ENCODE data around the gene AHSP.

GRCh38 chr16:31529937-31530312 lies 2.2 kb downstream of the AHSP start:
- TF ChIP-seq ZNF629 (tag by site-specific recombination; IDR thresholded peaks at IDR 0.05) (no peak), ZNF514 (tag by site-specific recombination; IDR thresholded peaks at IDR 0.05) (no peak), ZNF366 (tag by site-specific recombination; conservative IDR thresholded peaks at IDR 0.05) (no peak), TCF7L2 (IDR thresholded peaks at IDR 0.05; ENCODE audit: borderline replicate concordance, low read depth, low read length) (no peak), CTCF (tag by site-specific recombination; IDR thresholded peaks at IDR 0.05) (no peak), ZNF670 (tag by site-specific recombination; IDR thresholded peaks at IDR 0.05; ENCODE audit: low read depth) (no peak), ZNF274 (IDR thresholded peaks at IDR 0.05; ENCODE audit: low read length) (no peak), ZNF274 (tag by site-specific recombination; IDR thresholded peaks at IDR 0.05; ENCODE audit: borderline replicate concordance) (no peak), ZSCAN5A (tag by site-specific recombination; IDR thresholded peaks at IDR 0.05) (no peak), FEZF1 (tag by site-specific recombination; IDR thresholded peaks at IDR 0.05) (no peak)
- TF ChIP-seq, protein P1, sequence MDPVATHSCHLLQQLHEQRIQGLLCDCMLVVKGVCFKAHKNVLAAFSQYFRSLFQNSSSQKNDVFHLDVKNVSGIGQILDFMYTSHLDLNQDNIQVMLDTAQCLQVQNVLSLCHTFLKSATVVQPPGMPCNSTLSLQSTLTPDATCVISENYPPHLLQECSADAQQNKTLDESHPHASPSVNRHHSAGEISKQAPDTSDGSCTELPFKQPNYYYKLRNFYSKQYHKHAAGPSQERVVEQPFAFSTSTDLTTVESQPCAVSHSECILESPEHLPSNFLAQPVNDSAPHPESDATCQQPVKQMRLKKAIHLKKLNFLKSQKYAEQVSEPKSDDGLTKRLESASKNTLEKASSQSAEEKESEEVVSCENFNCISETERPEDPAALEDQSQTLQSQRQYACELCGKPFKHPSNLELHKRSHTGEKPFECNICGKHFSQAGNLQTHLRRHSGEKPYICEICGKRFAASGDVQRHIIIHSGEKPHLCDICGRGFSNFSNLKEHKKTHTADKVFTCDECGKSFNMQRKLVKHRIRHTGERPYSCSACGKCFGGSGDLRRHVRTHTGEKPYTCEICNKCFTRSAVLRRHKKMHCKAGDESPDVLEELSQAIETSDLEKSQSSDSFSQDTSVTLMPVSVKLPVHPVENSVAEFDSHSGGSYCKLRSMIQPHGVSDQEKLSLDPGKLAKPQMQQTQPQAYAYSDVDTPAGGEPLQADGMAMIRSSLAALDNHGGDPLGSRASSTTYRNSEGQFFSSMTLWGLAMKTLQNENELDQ (tag by site-specific recombination; IDR thresholded peaks at IDR 0.05; ENCODE audit: low read depth) = no peak
- TF ChIP-seq, protein P2, sequence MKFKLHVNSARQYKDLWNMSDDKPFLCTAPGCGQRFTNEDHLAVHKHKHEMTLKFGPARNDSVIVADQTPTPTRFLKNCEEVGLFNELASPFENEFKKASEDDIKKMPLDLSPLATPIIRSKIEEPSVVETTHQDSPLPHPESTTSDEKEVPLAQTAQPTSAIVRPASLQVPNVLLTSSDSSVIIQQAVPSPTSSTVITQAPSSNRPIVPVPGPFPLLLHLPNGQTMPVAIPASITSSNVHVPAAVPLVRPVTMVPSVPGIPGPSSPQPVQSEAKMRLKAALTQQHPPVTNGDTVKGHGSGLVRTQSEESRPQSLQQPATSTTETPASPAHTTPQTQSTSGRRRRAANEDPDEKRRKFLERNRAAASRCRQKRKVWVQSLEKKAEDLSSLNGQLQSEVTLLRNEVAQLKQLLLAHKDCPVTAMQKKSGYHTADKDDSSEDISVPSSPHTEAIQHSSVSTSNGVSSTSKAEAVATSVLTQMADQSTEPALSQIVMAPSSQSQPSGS (tag by site-specific recombination; IDR thresholded peaks at IDR 0.05; ENCODE audit: low read depth) = no peak
- TF ChIP-seq, protein P3, sequence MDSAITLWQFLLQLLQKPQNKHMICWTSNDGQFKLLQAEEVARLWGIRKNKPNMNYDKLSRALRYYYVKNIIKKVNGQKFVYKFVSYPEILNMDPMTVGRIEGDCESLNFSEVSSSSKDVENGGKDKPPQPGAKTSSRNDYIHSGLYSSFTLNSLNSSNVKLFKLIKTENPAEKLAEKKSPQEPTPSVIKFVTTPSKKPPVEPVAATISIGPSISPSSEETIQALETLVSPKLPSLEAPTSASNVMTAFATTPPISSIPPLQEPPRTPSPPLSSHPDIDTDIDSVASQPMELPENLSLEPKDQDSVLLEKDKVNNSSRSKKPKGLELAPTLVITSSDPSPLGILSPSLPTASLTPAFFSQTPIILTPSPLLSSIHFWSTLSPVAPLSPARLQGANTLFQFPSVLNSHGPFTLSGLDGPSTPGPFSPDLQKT (IDR thresholded peaks at IDR 0.05; ENCODE audit: borderline replicate concordance, low read depth, low read length) = no peak
